ENCODE results near the gene ZNF470. TPM values are rescaled to one million over a fixed set of nuclear protein-coding genes. Genes with fewer than 3 reads are reported as not detected.

Gene ZNF470
- 13.7 TPM for total RNA-seq

- peak; percentile 91 for DNase-seq
Observed at GRCh38 chr19:56567274-56568120, at the start of gene ZNF470. Gene ZNF470 (plus strand): TSS chr19:56567468. CDS start chr19:56570312, 2,844 bp downstream.

GRCh38 chr19:56525214-56525860, 41.9 kb upstream of the ZNF470 start:
- DNase-seq: no peak

- no peak for DNase-seq
Observed at GRCh38 chr19:56537442-56537841, 29.8 kb upstream of the ZNF470 start.

GRCh38 chr19:56538254-56538760, 29.0 kb upstream of the ZNF470 start:
- DNase-seq: peak; percentile 91

- DNase-seq: no peak
Observed at GRCh38 chr19:56538761-56539263, 28.5 kb upstream of the ZNF470 start, which contains the start of gene ZFP28. Gene ZFP28 (plus strand): TSS chr19:56538948. CDS start chr19:56539019, 71 bp downstream.

- DNase-seq: no peak
Observed at GRCh38 chr19:56543776-56544175, 23.5 kb upstream of the ZNF470 start.

GRCh38 chr19:56547535-56547934, 19.7 kb upstream of the ZNF470 start:
- DNase-seq: no peak

DNA sequence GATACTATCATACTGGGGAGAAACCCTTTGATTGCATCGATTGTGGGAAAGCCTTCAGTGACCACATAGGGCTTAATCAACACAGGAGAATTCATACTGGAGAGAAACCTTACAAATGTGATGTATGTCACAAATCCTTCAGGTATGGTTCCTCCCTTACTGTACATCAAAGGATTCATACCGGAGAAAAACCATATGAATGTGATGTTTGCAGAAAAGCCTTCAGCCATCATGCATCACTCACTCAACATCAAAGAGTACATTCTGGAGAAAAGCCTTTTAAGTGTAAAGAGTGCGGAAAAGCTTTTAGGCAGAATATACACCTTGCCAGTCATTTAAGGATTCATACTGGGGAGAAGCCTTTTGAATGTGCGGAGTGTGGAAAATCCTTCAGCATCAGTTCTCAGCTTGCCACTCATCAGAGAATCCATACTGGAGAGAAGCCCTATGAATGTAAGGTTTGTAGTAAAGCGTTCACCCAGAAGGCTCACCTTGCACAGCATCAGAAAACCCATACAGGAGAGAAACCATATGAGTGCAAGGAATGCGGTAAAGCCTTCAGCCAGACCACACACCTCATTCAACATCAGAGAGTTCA, 12.9 kb upstream of the ZNF470 start:
- no peak for DNase-seq

- no peak for DNase-seq
Observed at GRCh38 chr19:56562766-56563165, 4.5 kb upstream of the ZNF470 start.

- DNase-seq: peak; percentile 50
Observed at GRCh38 chr19:56566904-56567273, 379 bp upstream of the ZNF470 start.

DNA sequence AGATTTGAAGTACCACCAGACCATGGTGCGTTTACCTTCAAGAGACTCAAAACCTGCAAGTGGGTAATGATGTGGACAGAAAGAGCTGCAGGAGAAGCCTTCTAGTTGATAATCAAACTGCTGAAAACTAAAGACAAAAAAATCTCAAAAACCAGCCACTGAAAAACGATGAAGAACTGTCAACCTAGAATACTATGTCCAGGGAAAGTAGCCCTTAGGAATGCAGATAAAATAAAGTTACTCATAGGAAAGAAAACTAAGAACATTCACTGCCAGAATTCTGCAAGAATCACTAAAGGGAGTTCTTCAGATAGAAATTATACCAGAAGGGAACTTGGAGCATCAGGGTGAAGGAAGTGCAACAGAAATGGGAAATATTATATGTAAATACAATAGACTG, 5.3 kb downstream of the ZNF470 start:
- no peak for DNase-seq

- no peak for DNase-seq
Observed at GRCh38 chr19:56573914-56574313, 6.6 kb downstream of the ZNF470 start.

DNA sequence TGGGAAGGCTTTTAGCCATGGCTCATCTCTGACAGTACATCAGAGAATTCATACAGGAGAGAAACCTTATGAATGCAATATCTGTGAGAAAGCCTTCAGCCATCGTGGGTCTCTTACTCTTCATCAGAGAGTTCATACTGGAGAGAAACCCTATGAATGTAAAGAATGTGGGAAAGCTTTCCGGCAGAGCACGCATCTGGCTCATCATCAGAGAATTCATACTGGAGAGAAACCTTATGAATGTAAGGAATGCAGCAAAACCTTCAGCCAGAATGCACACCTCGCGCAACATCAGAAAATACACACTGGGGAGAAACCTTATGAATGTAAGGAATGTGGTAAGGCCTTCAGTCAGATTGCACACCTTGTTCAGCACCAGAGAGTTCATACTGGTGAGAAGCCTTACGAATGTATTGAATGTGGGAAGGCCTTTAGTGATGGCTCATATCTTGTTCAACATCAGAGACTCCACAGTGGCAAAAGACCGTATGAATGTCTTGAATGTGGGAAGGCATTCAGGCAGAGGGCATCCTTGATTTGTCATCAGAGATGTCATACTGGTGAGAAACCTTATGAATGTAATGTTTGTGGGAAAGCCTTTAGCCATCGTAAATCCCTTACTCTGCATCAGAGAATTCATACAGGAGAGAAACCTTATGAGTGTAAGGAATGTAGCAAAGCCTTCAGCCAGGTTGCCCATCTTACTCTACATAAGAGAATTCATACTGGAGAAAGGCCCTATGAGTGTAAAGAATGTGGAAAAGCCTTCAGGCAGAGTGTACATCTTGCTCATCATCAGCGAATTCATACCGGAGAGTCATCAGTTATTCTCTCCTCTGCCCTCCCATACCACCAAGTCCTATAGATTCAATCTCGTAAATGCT, 10.7 kb downstream of the ZNF470 start:
- DNase-seq: no peak

DNA sequence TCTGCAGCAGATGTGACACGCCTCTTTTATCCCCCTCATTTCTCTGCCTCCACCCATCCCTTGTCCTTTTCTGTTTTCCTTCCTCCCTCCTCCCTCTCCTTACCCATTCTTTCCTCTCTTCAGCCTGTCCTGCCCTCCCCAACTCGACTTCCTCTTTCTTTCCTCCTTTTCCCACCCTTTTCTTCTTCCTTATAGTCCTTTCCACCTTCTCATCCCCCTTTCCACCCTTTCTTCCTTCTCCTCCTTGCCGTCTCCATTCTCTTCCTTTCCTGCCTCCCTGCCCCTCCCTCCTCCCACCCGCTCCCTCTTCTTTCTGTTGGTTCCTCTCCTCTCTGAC, 27.1 kb downstream of the ZNF470 start:
- no peak for DNase-seq

DNA sequence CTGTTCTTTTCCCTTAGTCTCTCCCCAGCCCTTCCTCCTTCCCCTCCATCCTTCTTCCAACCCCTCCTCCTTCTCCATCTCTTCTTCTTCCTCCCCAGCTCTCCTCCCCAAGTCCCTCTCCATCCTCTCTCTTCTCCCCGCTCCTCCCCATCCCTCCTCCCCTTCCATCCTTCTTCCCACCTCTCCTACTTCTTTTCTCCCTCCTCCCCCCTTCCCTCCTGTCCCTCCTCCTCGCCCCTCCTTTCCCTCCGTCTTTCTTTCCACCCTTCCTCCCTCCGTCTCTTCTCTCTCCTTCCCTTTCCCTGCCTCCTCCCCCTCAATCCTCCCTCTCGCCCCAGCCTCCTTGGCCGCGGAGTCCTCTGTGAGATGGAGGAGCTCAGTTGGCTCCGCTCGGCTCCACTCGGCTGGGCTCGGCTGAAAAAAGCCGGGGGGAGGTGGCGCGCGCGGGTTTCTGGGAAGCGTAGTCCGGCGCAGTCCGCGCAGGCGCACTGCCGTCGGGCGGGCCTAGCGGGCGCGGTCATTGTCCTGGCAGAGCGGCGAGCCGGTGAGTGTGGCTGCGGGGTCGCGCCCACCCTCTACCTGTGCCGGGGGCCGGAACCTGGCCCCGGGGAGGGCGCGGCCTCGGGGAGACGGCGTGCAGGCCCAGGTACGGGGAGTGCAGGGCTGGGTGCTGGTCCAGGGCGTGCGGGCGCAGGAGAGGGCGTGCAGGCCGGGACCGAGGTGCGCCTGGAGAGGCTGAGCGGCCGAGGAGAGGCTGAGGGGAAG, 27.7 kb downstream of the ZNF470 start, which contains the start of gene ZNF71:
Gene ZNF71, plus strand, starts transcription at position 520 of the 765 bp plus-strand sequence. CDS start 6,257 bp downstream, outside the sequence.
- DNase-seq: peak; percentile 85

- DNase-seq: no peak
Observed at GRCh38 chr19:56595548-56595899, 28.3 kb downstream of the ZNF470 start.

DNA sequence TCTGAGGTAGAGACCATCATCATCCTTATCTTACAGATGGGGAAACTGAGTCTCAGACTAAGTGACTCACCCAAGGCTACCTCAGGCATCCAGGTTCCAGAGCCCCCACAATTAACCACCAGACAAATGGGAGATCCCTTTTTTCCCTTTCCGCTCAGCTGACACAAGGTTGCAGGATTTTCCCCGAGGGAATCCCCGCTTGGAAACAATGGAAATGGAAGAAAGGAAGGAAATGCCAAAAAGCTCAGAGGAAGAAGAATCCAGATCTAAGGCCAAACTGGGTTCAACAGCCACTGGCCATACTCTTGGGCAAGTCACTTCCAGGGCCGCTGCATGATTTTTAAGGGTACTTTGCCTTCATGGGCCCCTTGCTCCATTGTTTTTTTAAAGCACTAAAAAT, 29.4 kb downstream of the ZNF470 start:
- DNase-seq: no peak

DNA sequence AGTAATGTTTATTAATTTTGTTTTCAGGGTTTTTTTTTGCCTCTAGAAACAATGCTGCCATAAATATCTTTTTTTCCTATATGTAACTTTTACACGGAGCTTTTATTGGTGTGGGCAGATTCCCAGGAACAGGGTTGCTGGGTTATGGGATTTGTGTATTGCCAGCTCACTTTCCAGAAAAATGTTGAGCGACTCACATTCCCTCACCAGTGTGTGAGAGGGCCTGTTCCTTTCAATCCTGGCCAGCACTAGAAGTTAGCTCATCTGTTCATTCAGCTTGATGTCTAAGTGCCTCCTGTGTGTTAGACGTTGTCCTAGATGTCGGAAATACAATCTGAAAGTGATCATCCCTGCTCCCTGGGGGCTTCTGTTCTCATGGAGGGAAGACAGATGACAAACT, 30.4 kb downstream of the ZNF470 start:
- no peak for DNase-seq

- no peak for DNase-seq
Observed at GRCh38 chr19:56601375-56601774, 34.1 kb downstream of the ZNF470 start.

DNA sequence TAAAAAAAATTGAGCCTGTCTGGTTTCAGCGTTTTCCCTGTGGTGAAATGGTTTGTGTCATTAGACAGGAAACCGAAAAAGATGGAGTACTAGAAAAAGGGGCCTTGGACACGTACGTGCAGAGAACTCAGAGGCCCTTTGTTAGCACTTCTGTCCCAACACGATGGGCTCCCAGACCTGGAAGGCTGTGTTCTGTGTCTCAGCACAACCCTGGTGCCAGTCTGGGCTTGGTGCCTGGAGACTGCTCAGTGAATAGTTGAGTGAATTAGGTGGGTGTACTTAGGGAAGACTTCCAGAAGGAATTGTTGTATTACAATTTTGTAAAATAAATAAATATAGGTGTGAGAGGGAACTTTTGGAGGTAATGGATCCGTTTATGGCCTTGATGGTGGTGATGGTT, 36.6 kb downstream of the ZNF470 start:
- no peak for DNase-seq

All from occipital lobe (tissue), 2 donors.